ENCODE results near the gene SMIM1.
A peak's percentile ranks its signal among the peaks of the same experiment; 100 is the strongest.

Gene SMIM1

GRCh38 chr1:3775490-3776230 is 3.1 kb downstream of the SMIM1 start:
- peaks cover 28% of the 10 kb centered on the region for H3K4me1 ChIP-seq (ENCODE audit: control insufficient read depth, low read length)
- H3K27ac ChIP-seq (ENCODE audit: low read depth, low read length) = no peak overlapping the region
- peaks cover 17% of the 10 kb centered on the region for H3K27me3 ChIP-seq (ENCODE audit: control insufficient read depth, low read length)
- no peaks in the 10 kb centered on the region for H3F3A ChIP-seq (ENCODE audit: control insufficient read depth, insufficient read depth)
- H4K20me1 ChIP-seq (ENCODE audit: control insufficient read depth, insufficient read depth, low read depth, low read length) = no peaks in the 10 kb centered on the region
- no peaks in the 10 kb centered on the region for H3K9me2 ChIP-seq (replicated peaks; ENCODE audit: control insufficient read depth, low read length)
- H3K79me2 ChIP-seq (ENCODE audit: control insufficient read depth, low read length) = no peaks in the 10 kb centered on the region
- H3K36me3 ChIP-seq (ENCODE audit: control insufficient read depth, low read length) = peaks cover 19% of the 10 kb centered on the region
- no peak for TF ChIP-seq EZH2phosphoT487 (IDR thresholded peaks at IDR 0.05; ENCODE audit: borderline replicate concordance, low read length)
- TF ChIP-seq CTCF (IDR thresholded peaks at IDR 0.05; ENCODE audit: low read depth, low read length, poor library complexity, severe bottlenecking) = peak; percentile 86
- H3K4me3 ChIP-seq (ENCODE audit: low read length) = no peak overlapping the region
- peak overlapping the region; percentile 51 for H3K4me2 ChIP-seq (ENCODE audit: low read length)
- no peaks in the 10 kb centered on the region for H3K9me3 ChIP-seq (ENCODE audit: control insufficient read depth, insufficient read depth, low read length)

- no peaks in the 10 kb centered on the region for H3F3A ChIP-seq (ENCODE audit: control insufficient read depth, insufficient read depth)
- no peak overlapping the region for H3K4me2 ChIP-seq (ENCODE audit: low read length)
- H3K36me3 ChIP-seq (ENCODE audit: control insufficient read depth, low read length) = peaks cover 25% of the 10 kb centered on the region
- no peaks in the 10 kb centered on the region for H3K9me3 ChIP-seq (ENCODE audit: control insufficient read depth, insufficient read depth, low read length)
- H3K27ac ChIP-seq (ENCODE audit: low read depth, low read length) = no peak overlapping the region
- no peaks in the 10 kb centered on the region for H4K20me1 ChIP-seq (ENCODE audit: control insufficient read depth, insufficient read depth, low read depth, low read length)
- H3K4me1 ChIP-seq (ENCODE audit: control insufficient read depth, low read length) = peaks cover 28% of the 10 kb centered on the region
- H3K9me2 ChIP-seq (replicated peaks; ENCODE audit: control insufficient read depth, low read length) = no peaks in the 10 kb centered on the region
- H3K4me3 ChIP-seq (ENCODE audit: low read length) = no peak overlapping the region
- H3K79me2 ChIP-seq (ENCODE audit: control insufficient read depth, low read length) = no peaks in the 10 kb centered on the region
- TF ChIP-seq CTCF (IDR thresholded peaks at IDR 0.05; ENCODE audit: low read depth, low read length, poor library complexity, severe bottlenecking) (no peak), EZH2phosphoT487 (IDR thresholded peaks at IDR 0.05; ENCODE audit: borderline replicate concordance, low read length) (no peak)
- H3K27me3 ChIP-seq (ENCODE audit: control insufficient read depth, low read length) = peaks cover 17% of the 10 kb centered on the region
Observed at GRCh38 chr1:3776231-3776961, 3.8 kb downstream of the SMIM1 start.

- no peaks in the 10 kb centered on the region for H3K79me2 ChIP-seq (ENCODE audit: control insufficient read depth, low read length)
- no peak overlapping the region for H3K4me2 ChIP-seq (ENCODE audit: low read length)
- no peak overlapping the region for H3K27ac ChIP-seq (ENCODE audit: low read depth, low read length)
- no peaks in the 10 kb centered on the region for H4K20me1 ChIP-seq (ENCODE audit: control insufficient read depth, insufficient read depth, low read depth, low read length)
- H3K9me3 ChIP-seq (ENCODE audit: control insufficient read depth, insufficient read depth, low read length) = no peaks in the 10 kb centered on the region
- peaks cover 21% of the 10 kb centered on the region for H3K4me1 ChIP-seq (ENCODE audit: control insufficient read depth, low read length)
- no peaks in the 10 kb centered on the region for H3F3A ChIP-seq (ENCODE audit: control insufficient read depth, insufficient read depth)
- no peak overlapping the region for H3K4me3 ChIP-seq (ENCODE audit: low read length)
- peaks cover 17% of the 10 kb centered on the region for H3K27me3 ChIP-seq (ENCODE audit: control insufficient read depth, low read length)
- no peaks in the 10 kb centered on the region for H3K9me2 ChIP-seq (replicated peaks; ENCODE audit: control insufficient read depth, low read length)
- peaks cover 32% of the 10 kb centered on the region for H3K36me3 ChIP-seq (ENCODE audit: control insufficient read depth, low read length)
- TF ChIP-seq EZH2phosphoT487 (IDR thresholded peaks at IDR 0.05; ENCODE audit: borderline replicate concordance, low read length) (no peak), CTCF (IDR thresholded peaks at IDR 0.05; ENCODE audit: low read depth, low read length, poor library complexity, severe bottlenecking) (no peak)
Observed at GRCh38 chr1:3777078-3777547, 4.6 kb downstream of the SMIM1 start.
